ENCODE results near the gene SARNP. TPM values are rescaled to one million over a fixed set of nuclear protein-coding genes. Genes with fewer than 3 reads are reported as not detected.
A peak's percentile ranks its signal among the peaks of the same experiment; 100 is the strongest.

The SARNP gene
- polyA plus RNA-seq, 1 of the 3 experiments (the other 2 are of a cell fraction): 65.8 TPM

GRCh38 chr12:55718624-55719275 lies 98.8 kb downstream of the SARNP start:
- peaks cover 29 to 38% of the 10 kb centered on the region in 2 experiments for H3K4me1 ChIP-seq (ENCODE audit: control insufficient read depth in 1 of 2, insufficient read depth in 2 of 2, low read depth in 1 of 2, low read length in 1 of 2)
- peaks cover 13% of the 10 kb centered on the region; the same call in 1 of the 2 replicates for H3K79me2 ChIP-seq (ENCODE audit: insufficient read depth)
- no peaks in the 10 kb centered on the region for H3K9me2 ChIP-seq
- H3K4me3 ChIP-seq (ENCODE audit: low read depth in 2 of 2, low read length in 1 of 2): no peak overlapping the region
- no peak for TF ChIP-seq GATA2 (CRISPR knock-in tag; IDR thresholded peaks at IDR 0.05)
- TF ChIP-seq YY1 (IDR thresholded peaks at IDR 0.05; ENCODE audit: low read depth): no peak
- no peak for TF ChIP-seq USF1 (IDR thresholded peaks at IDR 0.05; ENCODE audit: borderline replicate concordance, low read depth)
- H3K36me3 ChIP-seq (replicated peaks in 1 of 2; ENCODE audit: control insufficient read depth in 1 of 2, insufficient read depth in 2 of 2, low read length in 1 of 2): peaks cover under 1 to 9% of the 10 kb centered on the region in 2 experiments
- ChIA-PET POLR2A (interaction anchor here (1.3 kb wide), 1 partner anchor 10 kb away, joined by 6 read pairs; the partner anchor contains the start of gene CD63), CTCF (interaction anchor here (1.1 to 11.2 kb wide), 5 partner anchors 9 to 72 kb away, joined by 3 to 202 read pairs (median 31); partner anchors contain the start of gene CD63)
- no peak overlapping the region for H3K9ac ChIP-seq
- H2AFZ ChIP-seq (ENCODE audit: low read depth): no peak overlapping the region
- H3F3A ChIP-seq (replicated peaks; ENCODE audit: insufficient read depth): peaks cover 43% of the 10 kb centered on the region
- H3K4me2 ChIP-seq: no peak overlapping the region
- no peak overlapping the region for H3K27ac ChIP-seq (ENCODE audit: low read depth in 2 of 2, low read length in 1 of 2)
- 99% methylated on average over 4 of the region's 4 CpGs for WGBS (ENCODE audit: low lambda C conversion rate)
- DNase-seq: no peak
- no peaks in the 10 kb centered on the region for H3K27me3 ChIP-seq (ENCODE audit: insufficient read depth)
- H4K20me1 ChIP-seq (ENCODE audit: insufficient read depth): peaks cover 7% of the 10 kb centered on the region
- H3K9me3 ChIP-seq: no peaks in the 10 kb centered on the region

GRCh38 chr12:55718015-55718414 lies 99.5 kb downstream of the SARNP start:
- ChIA-PET CTCF (interaction anchor here (1.1 to 11.2 kb wide), 5 partner anchors 10 to 71 kb away, joined by 3 to 202 read pairs (median 31); partner anchors contain the start of gene CD63), POLR2A (no interaction called here)
- Histone ChIP-seq H3K27ac (ENCODE audit: low read depth in 2 of 2, low read length in 1 of 2) (no peak overlapping the region), H3K36me3 (replicated peaks in 1 of 2; ENCODE audit: control insufficient read depth in 1 of 2, insufficient read depth in 2 of 2, low read length in 1 of 2) (peaks cover 0 to 3% of the 10 kb centered on the region in 2 experiments), H3K79me2 (ENCODE audit: insufficient read depth) (peaks cover 13% of the 10 kb centered on the region; the same call in 1 of the 2 replicates), H3K4me1 (ENCODE audit: control insufficient read depth in 1 of 2, insufficient read depth in 2 of 2, low read depth in 1 of 2, low read length in 1 of 2) (peaks cover 29 to 38% of the 10 kb centered on the region in 2 experiments), H3K27me3 (ENCODE audit: insufficient read depth) (no peaks in the 10 kb centered on the region), H3K9me2 (no peaks in the 10 kb centered on the region), H3K4me3 (ENCODE audit: low read depth in 2 of 2, low read length in 1 of 2) (no peak overlapping the region), H4K20me1 (ENCODE audit: insufficient read depth) (peaks cover 6% of the 10 kb centered on the region; the same call in 1 of the 2 replicates), H3F3A (replicated peaks; ENCODE audit: insufficient read depth) (peaks cover 41% of the 10 kb centered on the region), H2AFZ (ENCODE audit: low read depth) (no peak overlapping the region), H3K4me2 (peak overlapping the region; percentile 89; the same call in 1 of the 2 replicates), H3K9me3 (no peaks in the 10 kb centered on the region), H3K9ac (no peak overlapping the region)
- 87% methylated on average over 4 of the region's 4 CpGs for WGBS (ENCODE audit: low lambda C conversion rate)
- no peak for DNase-seq
- no peak for TF ChIP-seq REST (IDR thresholded peaks at IDR 0.05; ENCODE audit: low read depth, low read length)
- TF ChIP-seq SMC3 (IDR thresholded peaks at IDR 0.05; ENCODE audit: low read depth, low read length): no peak
- TF ChIP-seq TCF12 (IDR thresholded peaks at IDR 0.05): no peak
- TF ChIP-seq POLR2AphosphoS5 (IDR thresholded peaks at IDR 0.05; ENCODE audit: low read depth, low read length): no peak
- no peak for TF ChIP-seq FOSL2 (IDR thresholded peaks at IDR 0.05; ENCODE audit: borderline replicate concordance, low read depth)
- no peak for TF ChIP-seq NRF1 (IDR thresholded peaks at IDR 0.05; ENCODE audit: low read depth, low read length)
- TF ChIP-seq USF2 (IDR thresholded peaks at IDR 0.05; ENCODE audit: borderline replicate concordance, low read depth, low read length): no peak
- no peak for TF ChIP-seq GABPA (IDR thresholded peaks at IDR 0.05; ENCODE audit: low read depth)
- TF ChIP-seq FOXM1 (IDR thresholded peaks at IDR 0.05; ENCODE audit: low read depth): no peak
- no peak for TF ChIP-seq TAF1 (IDR thresholded peaks at IDR 0.05; ENCODE audit: borderline replicate concordance, low read depth, low read length)
- TF ChIP-seq MXI1 (IDR thresholded peaks at IDR 0.05; ENCODE audit: low read depth, low read length): no peak
- no peak for TF ChIP-seq MEF2A (IDR thresholded peaks at IDR 0.05; ENCODE audit: borderline replicate concordance, low read depth)
- TF ChIP-seq YY1 (IDR thresholded peaks at IDR 0.05; ENCODE audit: low read depth): no peak
- TF ChIP-seq USF1 (IDR thresholded peaks at IDR 0.05; ENCODE audit: borderline replicate concordance, low read depth): no peak
- TF ChIP-seq ELF1 (IDR thresholded peaks at IDR 0.05): no peak
- TF ChIP-seq PBX3 (IDR thresholded peaks at IDR 0.05): no peak

Data from SK-N-SH (cell line).